K562 (cell line): Measurements from ENCODE around the gene JPH4. TPM values are rescaled to one million over a fixed set of nuclear protein-coding genes. Genes with fewer than 3 reads are reported as not detected.

Experiments used
- ATAC-seq: fragments of 200-7000 bp; cut with Tn5 transposase; 3 replicates; pipeline ENCODE4 v1.9.1; 2020; ENCODE audit warnings: moderate library complexity
- BruUV-seq: library from RNA; stranded (reverse); fragments of 400-500 nt; replicated peaks from 2 replicates; lab custom pipeline; 2021; lab: Mats Ljungman, UMichigan
- CTCF ChIA-PET: fragments of 300-600 bp; formaldehyde crosslinking; extraction: SDS; loops from one replicate; lab custom pipeline; 2021; ENCODE audit warnings: low intra/inter-chr PET ratio; lab: Yijun Ruan, JAX
- POLR2A ChIA-PET: fragments of 300-600, 350-650 bp; sonication (Branson Sonifier 250); formaldehyde crosslinking; extraction: SDS; loops from one replicate; lab custom pipeline; 2021; ENCODE audit warnings: antibody characterized with exemption, inconsistent platforms; lab: Yijun Ruan, JAX
- DNase-seq, 4 experiments: peaks; one replicate each; pipeline versions ENCODE4 v3.0.0 to v3.0.0-alpha.2; 2011 to 2018; ENCODE audit warnings: low spot score in 3 of 4, mixed read lengths in 3 of 4; ENCODE audit errors: extremely low read depth in 1 of 4
- FAIRE-seq: peaks from 2 replicates; lab custom pipeline; 2011; peaks lifted over from hg19 to GRCh38; lab: Jason Lieb, UNC
- H2AFZ ChIP-seq: 2 replicates; pipeline ENCODE4 v1.6.0; 2011; ENCODE audit warnings: low read depth, low read length, control low read depth, inconsistent platforms
- H3K27ac ChIP-seq: fragments of 200-600 bp; 3 replicates; pipeline ENCODE4 v1.8.0; 2011; ENCODE audit warnings: low read depth, mild to moderate bottlenecking, control low read depth, inconsistent platforms, low read length, moderate library complexity, mixed read lengths; ENCODE audit errors: extremely low read depth
- H3K27me3 ChIP-seq, 2 experiments: fragments of 300-600 bp in 1 of 2; 2 replicates in 1 of 2; 3 replicates in 1 of 2; pipeline versions ENCODE4 v1.6.0 to v1.8.0; 2011; ENCODE audit warnings: inconsistent platforms in 2 of 2, low read length in 2 of 2, mild to moderate bottlenecking in 1 of 2, mixed read lengths in 1 of 2, moderate library complexity in 1 of 2; ENCODE audit not compliant: control insufficient read depth in 2 of 2, insufficient read depth in 2 of 2
- H3K36me3 ChIP-seq: fragments of 300-600 bp; 3 replicates; pipeline ENCODE4 v1.8.0; 2011; ENCODE audit warnings: mild to moderate bottlenecking, low read length, inconsistent platforms; ENCODE audit not compliant: control insufficient read depth, insufficient read depth
- H3K4me1 ChIP-seq, 2 experiments: fragments of 200-600 bp in 1 of 2; replicated peaks in 1 of 2; 2 replicates in 1 of 2; 3 replicates in 1 of 2; pipeline versions ENCODE4 v1.5.1 to v1.8.0; 2011; ENCODE audit warnings: inconsistent platforms in 2 of 2, low read length in 2 of 2, mild to moderate bottlenecking in 1 of 2, mixed read lengths in 1 of 2, moderate library complexity in 1 of 2; ENCODE audit not compliant: control insufficient read depth in 2 of 2, insufficient read depth in 2 of 2
- H3K4me2 ChIP-seq: 2 replicates; pipeline ENCODE4 v1.6.1; 2011; ENCODE audit warnings: low read length, control low read depth, inconsistent platforms, mixed read lengths; ENCODE audit not compliant: insufficient read depth
- H3K4me3 ChIP-seq: fragments of 200-600 bp; sonication (generic), shearing (Covaris generic); 2 replicates; pipeline ENCODE4 v1.5.1; 2016; ENCODE audit warnings: control low read depth, inconsistent platforms
- H3K79me2 ChIP-seq: fragments of 200-600 bp; 3 replicates; pipeline ENCODE4 v1.8.0; 2011; ENCODE audit warnings: low read length, inconsistent platforms; ENCODE audit not compliant: control insufficient read depth, insufficient read depth
- H3K9ac ChIP-seq, 2 experiments: 2 replicates each; pipeline versions ENCODE4 v1.6.0 to v1.6.1; 2011; ENCODE audit warnings: low read depth in 2 of 2, low read length in 2 of 2, control low read depth in 1 of 2, inconsistent platforms in 1 of 2, mild to moderate bottlenecking in 1 of 2, mixed read lengths in 1 of 2; ENCODE audit not compliant: insufficient read depth in 1 of 2
- H3K9me1 ChIP-seq: one replicate; pipeline ENCODE4 v1.6.0; 2011; ENCODE audit warnings: inconsistent platforms, mild to moderate bottlenecking, low read length, moderate library complexity; ENCODE audit not compliant: control insufficient read depth, insufficient read depth
- H3K9me3 ChIP-seq: replicated peaks from 2 replicates; pipeline ENCODE4 v1.5.1; 2011; ENCODE audit warnings: low read depth, low read length, inconsistent platforms; ENCODE audit not compliant: control insufficient read depth, insufficient read depth
- H4K20me1 ChIP-seq: replicated peaks from 2 replicates; pipeline ENCODE4 v1.6.1; 2011; ENCODE audit warnings: low read length, inconsistent platforms, mixed read lengths; ENCODE audit not compliant: control insufficient read depth, insufficient read depth
- ETV5 ChIP-seq: sonication (generic); formaldehyde crosslinking; IDR thresholded peaks from 2 replicates; pipeline ENCODE4 v1.4.0; 2020; ENCODE audit warnings: low read depth, mild to moderate bottlenecking, missing genetic modification reagents
- JUNB ChIP-seq: fragments of 450-650 bp; formaldehyde crosslinking; conservative IDR thresholded peaks from 2 replicates; pipeline ENCODE4 v1.4.0; 2020; ENCODE audit warnings: mild to moderate bottlenecking
- MCM3 ChIP-seq: fragments of 450-650 bp; IDR thresholded peaks from 2 replicates; pipeline ENCODE4 v1.6.1; 2016
- NR3C1 ChIP-seq: sonication (generic); formaldehyde crosslinking; IDR thresholded peaks from 2 replicates; pipeline ENCODE4 v1.8.1; 2022; ENCODE audit warnings: missing genetic modification reagents
- RB1 ChIP-seq: fragments of 450-650 bp; IDR thresholded peaks from 2 replicates; pipeline ENCODE4 v1.6.1; 2017; ENCODE audit warnings: low read depth, mild to moderate bottlenecking
- SPI1 ChIP-seq: IDR thresholded peaks from 2 replicates; pipeline ENCODE4 v1.6.1; 2011; ENCODE audit warnings: low read depth, low read length, control low read depth, borderline replicate concordance
- ZBTB8A ChIP-seq: fragments of 450-650 bp; IDR thresholded peaks from 2 replicates; pipeline ENCODE4 v1.6.1; 2018; ENCODE audit warnings: mild to moderate bottlenecking, moderate library complexity; ENCODE audit not compliant: partially characterized antibody
- ZNF57 ChIP-seq: fragments of 450-650 bp; formaldehyde crosslinking; IDR thresholded peaks from 2 replicates; pipeline ENCODE4 v1.4.0; 2020; ENCODE audit warnings: mild to moderate bottlenecking, moderate library complexity
- WGBS: fragments of 100-300 bp; shearing (Covaris generic); methylation state at CpG from one replicate; pipeline ENCODE4 v1.1.6; 2016; ENCODE audit warnings: low coverage, mixed read lengths; ENCODE audit not compliant: insufficient coverage; ENCODE audit errors: missing lambda C conversion rate; 5-methylcytosine and 5-hydroxymethylcytosine counted together
- in situ Hi-C: fragments of 300-500 bp; cut with MboI; formaldehyde crosslinking; loops from 4 replicates; pipeline ENCODE4 v1.15.0; 2018; ENCODE audit warnings: inconsistent platforms, mixed read lengths
- intact Hi-C: fragments of 100-400 bp; cut with micrococcal nuclease; formaldehyde crosslinking; loops from 2 replicates; pipeline ENCODE4 v1.14.2; 2022
- polyA plus RNA-seq, 8 experiments: library from polyadenylated mRNA; depleted of rRNA in 4 of 8; stranded (reverse) in 5 of 8; unstranded in 3 of 8; fragments of >200 nt; fragmentation: Nextera tagmentation in 2 of 8; fragmentation: Illumina TruSeq in 1 of 8; extraction: Ambion mirVana in 2 of 8; extraction: Trizol in 1 of 8; gene quantifications; 2 replicates each; pipeline versions ENCODE4 v1.2.1 to v1.2.3, GENCODE V29; 2011 to 2014; ENCODE audit warnings: inconsistent platforms in 1 of 8, missing spikeins in 1 of 8
- total RNA-seq, 7 experiments: library from RNA; depleted of rRNA in 6 of 7; stranded (reverse); fragments of >200 nt in 6 of 7; fragmentation: Illumina TruSeq in 2 of 7; extraction: Trizol in 2 of 7; gene quantifications; 2 replicates each; pipeline versions ENCODE4 v1.2.1 to v1.2.3, GENCODE V29; 2011 to 2021; ENCODE audit warnings: low replicate concordance in 1 of 7
- TF ChIP-seq, protein P1 (sequence below): sonication (generic); formaldehyde crosslinking; IDR thresholded peaks from 2 replicates; pipeline ENCODE4 v1.8.1; 2022; ENCODE audit warnings: missing genetic modification reagents

The JPH4 gene
- total and polyA plus RNA-seq, 9 of the 15 experiments (the other 6 are each of a cell fraction or from before 2014, with no cell fraction given), result 0.04 to 0.13 (median 0.06) TPM; not detected in 5

GRCh38 chr14:23550131-23550811, 28.3 kb downstream of the JPH4 start:
- in situ Hi-C loops, result no loop called here
- FAIRE-seq (no peak), DNase-seq (no peak), ATAC-seq (no peak)
- Histone ChIP-seq H4K20me1 (no peaks in the 10 kb centered on the region), H3K9ac (peak overlapping the region in 1 of 2 experiments; percentile 83; a peak in 2 of 4 replicates), H3K9me3 (no peaks in the 10 kb centered on the region), H3K27me3 (peaks cover 0 to 9% of the 10 kb centered on the region in 2 experiments; a peak in 1 of 5 replicates), H3K4me2 (peak overlapping the region; percentile 84), H3K4me3 (peak overlapping the region; percentile 47), H2AFZ (peak overlapping the region; percentile 16; the same call in 1 of the 2 replicates), H3K9me1 (no peaks in the 10 kb centered on the region), H3K36me3 (no peaks in the 10 kb centered on the region), H3K27ac (no peak overlapping the region), H3K79me2 (no peaks in the 10 kb centered on the region), H3K4me1 (peaks cover 11 to 16% of the 10 kb centered on the region in 2 experiments; a peak in 4 of 5 replicates)
- ChIA-PET CTCF (interaction anchor here (0.6 kb wide), 1 partner anchor 218 kb away, joined by 5 read pairs; no protein-coding TSS in a partner anchor), POLR2A (interaction anchor here (0.7 kb wide), 1 partner anchor 8 kb away, joined by 5 read pairs; no protein-coding TSS in a partner anchor)
- WGBS, result 18% methylated on average over 4 of the region's 12 CpGs
- intact Hi-C loops, result loop anchor here (10.0 kb wide), 1 partner anchor 225 kb away; the partner anchor contains the start of gene PABPN1
- TF ChIP-seq NR3C1 (CRISPR knock-in tag) (no peak), ETV5 (CRISPR knock-in tag) (no peak), MCM3 (no peak), JUNB (no peak), ZBTB8A (no peak), SPI1 (no peak), ZNF57 (CRISPR knock-in tag) (no peak), RB1 (no peak)
- TF ChIP-seq, protein P1, sequence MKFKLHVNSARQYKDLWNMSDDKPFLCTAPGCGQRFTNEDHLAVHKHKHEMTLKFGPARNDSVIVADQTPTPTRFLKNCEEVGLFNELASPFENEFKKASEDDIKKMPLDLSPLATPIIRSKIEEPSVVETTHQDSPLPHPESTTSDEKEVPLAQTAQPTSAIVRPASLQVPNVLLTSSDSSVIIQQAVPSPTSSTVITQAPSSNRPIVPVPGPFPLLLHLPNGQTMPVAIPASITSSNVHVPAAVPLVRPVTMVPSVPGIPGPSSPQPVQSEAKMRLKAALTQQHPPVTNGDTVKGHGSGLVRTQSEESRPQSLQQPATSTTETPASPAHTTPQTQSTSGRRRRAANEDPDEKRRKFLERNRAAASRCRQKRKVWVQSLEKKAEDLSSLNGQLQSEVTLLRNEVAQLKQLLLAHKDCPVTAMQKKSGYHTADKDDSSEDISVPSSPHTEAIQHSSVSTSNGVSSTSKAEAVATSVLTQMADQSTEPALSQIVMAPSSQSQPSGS (CRISPR knock-in tag), result no peak
- BruUV-seq, result no TSS peak
